ENCODE measurements around the gene IDS.
"Not testable (repeated sequence)": the region's sequence is repeated elsewhere in the genome, so short reads cannot be mapped to it uniquely, and the experiment has no call there.

DNA sequence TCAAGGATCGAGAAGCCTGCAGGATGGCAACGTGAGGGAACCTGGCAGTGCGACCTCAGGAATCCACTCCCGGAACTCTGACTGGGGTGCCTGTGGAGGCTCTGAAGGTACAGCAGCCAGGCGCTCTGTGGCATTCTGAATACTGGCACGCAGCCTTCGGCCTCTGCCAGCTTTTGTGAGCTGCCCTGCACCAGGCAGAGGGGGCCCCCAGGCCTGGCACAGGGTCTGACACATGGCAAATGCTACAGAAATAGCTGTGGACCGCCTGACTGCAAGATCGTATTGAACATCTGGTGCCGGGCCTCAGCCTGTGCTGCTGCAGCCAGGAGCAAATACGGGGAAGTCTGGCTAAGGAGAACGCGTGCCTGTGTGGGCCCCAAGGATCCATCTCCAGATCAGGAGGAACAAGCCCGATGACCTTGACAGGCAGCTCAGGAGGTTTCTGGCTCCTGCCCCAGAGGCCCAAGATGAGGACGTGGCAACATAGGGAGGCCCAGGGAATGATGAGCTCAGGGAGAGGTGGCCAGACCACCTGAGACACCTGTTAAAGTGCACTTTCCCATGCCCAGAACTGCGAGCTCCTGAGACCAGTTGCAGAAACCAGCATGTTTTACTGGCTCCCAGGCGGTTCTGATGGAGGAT is 16.6 kb downstream of the IDS start:
- TF ChIP-seq CTCF, POLR2A (IDR thresholded peaks at IDR 0.05): not testable (repeated sequence)

Data from testis (tissue), 2 donors.